ENCODE data around the gene GDNF. TPM values are rescaled to one million over a fixed set of nuclear protein-coding genes. Genes with fewer than 3 reads are reported as not detected.
"Not testable (repeated sequence)": the region's sequence is repeated elsewhere in the genome, so short reads cannot be mapped to it uniquely, and the experiment has no call there.

The GDNF gene
- total RNA-seq, 4 donors from 2014 or later: 0.10 to 0.80 (median 0.39) TPM

DNA sequence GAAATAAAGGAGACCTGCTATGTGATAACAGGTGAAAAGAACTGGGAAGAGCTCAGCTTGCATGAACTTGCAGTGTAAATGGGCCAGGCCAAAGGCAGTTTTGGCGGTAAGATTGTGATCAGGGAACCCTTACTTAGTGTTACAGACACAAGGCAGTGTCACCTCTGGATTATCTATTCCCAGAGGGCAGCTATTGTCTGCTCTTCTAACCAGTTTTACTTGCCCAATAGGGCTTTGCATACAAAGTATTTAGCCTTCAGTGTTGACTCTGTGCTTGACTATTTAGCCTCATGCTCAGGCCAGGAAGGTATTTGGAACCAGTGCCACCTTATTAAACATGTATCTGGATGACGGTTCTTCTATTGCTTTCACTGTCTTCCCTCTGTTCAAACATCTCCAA lies 38.3 kb downstream of the GDNF start:
- peak in 1 of 2 donors; percentile 8 for DNase-seq (ENCODE audit: low spot score in 2 of 2)
- WGBS, 2 donors: 64 to 67% methylated on average over 2 of the region's 2 CpGs
- no peak overlapping the region for H3K4me3 ChIP-seq (ENCODE audit: low read depth, poor library complexity, severe bottlenecking)
- TF ChIP-seq, protein P1, sequence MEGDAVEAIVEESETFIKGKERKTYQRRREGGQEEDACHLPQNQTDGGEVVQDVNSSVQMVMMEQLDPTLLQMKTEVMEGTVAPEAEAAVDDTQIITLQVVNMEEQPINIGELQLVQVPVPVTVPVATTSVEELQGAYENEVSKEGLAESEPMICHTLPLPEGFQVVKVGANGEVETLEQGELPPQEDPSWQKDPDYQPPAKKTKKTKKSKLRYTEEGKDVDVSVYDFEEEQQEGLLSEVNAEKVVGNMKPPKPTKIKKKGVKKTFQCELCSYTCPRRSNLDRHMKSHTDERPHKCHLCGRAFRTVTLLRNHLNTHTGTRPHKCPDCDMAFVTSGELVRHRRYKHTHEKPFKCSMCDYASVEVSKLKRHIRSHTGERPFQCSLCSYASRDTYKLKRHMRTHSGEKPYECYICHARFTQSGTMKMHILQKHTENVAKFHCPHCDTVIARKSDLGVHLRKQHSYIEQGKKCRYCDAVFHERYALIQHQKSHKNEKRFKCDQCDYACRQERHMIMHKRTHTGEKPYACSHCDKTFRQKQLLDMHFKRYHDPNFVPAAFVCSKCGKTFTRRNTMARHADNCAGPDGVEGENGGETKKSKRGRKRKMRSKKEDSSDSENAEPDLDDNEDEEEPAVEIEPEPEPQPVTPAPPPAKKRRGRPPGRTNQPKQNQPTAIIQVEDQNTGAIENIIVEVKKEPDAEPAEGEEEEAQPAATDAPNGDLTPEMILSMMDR (IDR thresholded peaks at IDR 0.05): no peak
- TF ChIP-seq POLR2A (IDR thresholded peaks at IDR 0.05): no peak
- intact Hi-C loops (cut with DNase I; ENCODE audit: low total_unique reads): no loop called here

DNA sequence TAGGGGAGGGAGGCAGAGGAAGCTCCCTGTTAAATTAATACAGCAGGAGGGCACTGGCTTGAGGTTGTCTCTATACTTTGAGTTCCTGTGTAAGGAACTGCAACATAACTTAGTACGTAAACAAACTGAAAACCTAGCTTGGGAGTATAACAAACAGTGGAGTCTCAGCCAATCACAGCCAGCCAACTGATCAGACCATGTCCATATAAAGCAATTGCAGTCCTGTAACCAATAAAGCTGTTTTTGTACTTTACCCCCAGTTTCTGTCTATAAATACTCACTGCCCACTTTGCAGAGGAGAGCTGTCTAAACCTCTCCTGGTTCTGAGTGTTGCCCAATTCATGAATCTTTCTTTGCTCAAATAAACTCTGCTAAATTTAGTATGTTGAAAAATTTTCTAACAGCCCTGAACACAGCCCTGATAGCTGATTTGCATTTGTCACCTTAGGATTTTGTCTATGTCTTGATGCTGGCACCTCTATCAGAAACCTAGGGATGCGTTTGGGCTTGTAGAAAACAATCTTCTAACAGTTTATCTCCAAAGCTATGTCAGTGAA lies 39.9 kb downstream of the GDNF start:
- intact Hi-C loops (cut with DNase I; ENCODE audit: low total_unique reads): no loop called here
- no peak for DNase-seq (ENCODE audit: low spot score in 2 of 2)
- 91 to 92% methylated on average over 2 of the region's 2 CpGs for WGBS, 2 donors
- no peak for TF ChIP-seq POLR2A (IDR thresholded peaks at IDR 0.05)
- TF ChIP-seq, protein P1 (IDR thresholded peaks at IDR 0.05): no peak
- no peak overlapping the region for H3K4me3 ChIP-seq (ENCODE audit: low read depth, poor library complexity, severe bottlenecking)

DNA sequence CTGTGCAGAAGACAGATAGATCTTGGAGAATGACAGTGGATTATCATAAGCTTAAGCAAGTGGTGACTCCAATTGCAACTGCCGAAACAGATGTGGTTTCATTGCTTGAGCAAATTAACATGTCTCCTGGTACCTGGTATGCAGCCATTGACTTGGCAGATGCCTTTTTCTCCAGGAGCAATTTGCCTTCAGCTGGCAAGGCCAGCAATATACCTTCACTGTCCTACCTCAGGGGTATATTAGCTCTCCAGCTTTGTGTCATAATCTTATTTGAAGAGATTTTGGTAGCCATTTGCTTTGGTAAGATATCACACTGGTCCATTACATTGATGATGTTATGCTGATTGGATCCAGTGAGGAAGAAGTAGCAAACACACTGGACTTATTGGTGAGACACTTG lies 43.4 kb downstream of the GDNF start:
- intact Hi-C loops (cut with DNase I; ENCODE audit: low total_unique reads); DNase-seq (ENCODE audit: low spot score in 2 of 2); H3K4me3 ChIP-seq (ENCODE audit: low read depth, poor library complexity, severe bottlenecking): not testable (repeated sequence)
- 95 to 100% methylated on average over 1 of the region's 1 CpG for WGBS, 2 donors

DNA sequence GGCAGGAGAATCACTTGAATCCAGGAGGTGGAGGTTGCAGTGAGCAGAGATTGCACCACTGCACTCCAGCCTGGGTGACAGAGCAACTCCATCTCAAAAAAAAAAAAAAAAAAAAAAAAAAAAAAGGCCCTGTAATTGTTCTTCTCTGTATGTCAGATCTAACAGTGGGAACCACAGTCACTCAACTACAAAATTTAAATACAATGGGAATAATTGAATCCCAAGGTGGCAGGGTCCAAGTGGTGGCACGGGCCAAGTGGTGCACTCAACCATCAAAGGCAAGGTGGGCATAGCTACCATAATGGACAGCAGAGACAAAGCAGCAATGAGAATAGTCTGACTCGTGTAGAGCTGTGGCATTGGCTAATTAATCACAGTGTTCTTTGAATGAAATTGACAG lies 44.5 kb downstream of the GDNF start:
- intact Hi-C loops (cut with DNase I; ENCODE audit: low total_unique reads); DNase-seq (ENCODE audit: low spot score in 2 of 2); H3K4me3 ChIP-seq (ENCODE audit: low read depth, poor library complexity, severe bottlenecking): not testable (repeated sequence)
- WGBS, 2 donors: 37 to 79% methylated on average over 2 of the region's 2 CpGs

DNA sequence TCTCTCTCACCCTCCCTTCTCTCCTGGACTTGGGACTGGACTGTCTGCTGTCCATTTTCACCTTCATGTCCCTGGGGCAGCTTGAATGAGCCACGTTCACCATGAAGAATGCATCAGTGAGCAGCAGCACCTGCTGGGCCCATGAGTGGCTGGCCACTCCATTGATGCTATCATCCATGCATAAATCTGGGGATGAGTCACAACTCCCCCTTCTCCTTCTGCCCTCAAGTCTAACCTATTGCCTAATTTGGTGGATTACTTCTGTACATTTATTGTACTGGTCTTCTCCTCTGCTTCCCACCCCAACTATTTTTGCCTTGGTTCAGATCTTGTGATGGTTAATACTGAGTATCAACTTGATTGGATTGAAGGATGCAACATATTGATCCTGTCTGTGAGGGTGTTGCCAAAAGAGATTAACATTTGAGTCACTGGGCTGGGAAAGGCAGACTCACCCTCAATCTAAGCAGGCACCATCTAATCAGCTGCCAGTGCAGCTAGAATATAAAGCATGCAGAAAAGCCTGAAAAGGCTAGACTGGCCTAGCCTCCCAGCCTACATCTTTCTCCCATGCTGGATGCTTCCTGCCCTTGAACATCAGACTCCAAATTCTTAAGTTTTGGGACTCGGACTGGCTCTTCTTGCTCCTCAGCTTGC lies 46.7 kb downstream of the GDNF start:
- no peak for DNase-seq (ENCODE audit: low spot score in 2 of 2)
- no peak overlapping the region for H3K4me3 ChIP-seq (ENCODE audit: low read depth, poor library complexity, severe bottlenecking)
- intact Hi-C loops (cut with DNase I; ENCODE audit: low total_unique reads): no loop called here
- 83 to 84% methylated on average over 2 of the region's 2 CpGs for WGBS, 2 donors
- TF ChIP-seq, protein P1 (IDR thresholded peaks at IDR 0.05): no peak
- TF ChIP-seq POLR2A (IDR thresholded peaks at IDR 0.05): no peak

DNA sequence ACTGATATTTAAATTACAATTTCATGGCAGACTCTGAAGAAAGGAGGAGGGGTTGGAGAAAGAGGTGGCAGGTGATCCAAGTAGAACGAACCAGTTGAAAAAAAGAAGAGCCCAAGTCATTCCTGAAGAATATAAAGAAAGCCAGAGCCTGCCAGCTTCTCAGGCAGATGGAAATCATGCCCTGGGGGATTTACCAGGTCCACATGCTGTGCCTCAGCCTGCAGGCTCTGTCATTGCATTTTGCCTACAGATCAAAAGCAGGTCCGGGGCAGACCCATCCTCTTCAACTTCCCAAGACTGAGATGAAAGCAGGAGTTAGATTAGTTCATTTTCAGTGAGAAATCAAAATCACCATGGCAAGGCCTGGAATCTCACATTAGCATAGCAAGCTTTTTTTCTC lies 48.5 kb downstream of the GDNF start:
- intact Hi-C loops (cut with DNase I; ENCODE audit: low total_unique reads): no loop called here
- WGBS, 2 donors: 38 to 39% methylated on average over 2 of the region's 2 CpGs

More for the DNA sequence above, 48.5 kb downstream of the GDNF start:
- no peak for DNase-seq (ENCODE audit: low spot score in 2 of 2)
- no peak for TF ChIP-seq POLR2A (IDR thresholded peaks at IDR 0.05)
- TF ChIP-seq, protein P1 (IDR thresholded peaks at IDR 0.05): no peak
- H3K4me3 ChIP-seq (ENCODE audit: low read depth, poor library complexity, severe bottlenecking): no peak overlapping the region

Data from lower leg skin (tissue), 4 donors.